ENCODE measurements around the gene NELFB.

GRCh38 chr9:137267933-137268355 lies 12.8 kb downstream of the NELFB start:
- TF ChIP-seq CTCF (IDR thresholded peaks at IDR 0.05; ENCODE audit: low read depth, low read length) (no peak), POLR2A (IDR thresholded peaks at IDR 0.05; ENCODE audit: extremely low read depth, insufficient read length) (no peak)
